DND-41 (cell line): ENCODE results near the gene RFNG.

Experiments used
- ATAC-seq: fragments of 200-7000 bp; cut with Tn5 transposase; 3 replicates; pipeline ENCODE4 v1.9.1; 2021; ENCODE audit warnings: low read depth; ENCODE audit not compliant: insufficient read depth
- DNase-seq: peaks from one replicate; pipeline ENCODE4 v3.0.0-alpha.2; 2020
- H2AFZ ChIP-seq: 2 replicates; pipeline ENCODE4 v1.6.0; 2012; ENCODE audit warnings: low read depth, low read length
- H3K27ac ChIP-seq: 2 replicates; pipeline ENCODE4 v1.5.1; 2012; ENCODE audit warnings: low read length, inconsistent platforms
- H3K27me3 ChIP-seq: fragments of 200-600 bp; sonication (generic); 2 replicates; pipeline ENCODE4 v1.6.0; 2012; ENCODE audit warnings: low read length, mild to moderate bottlenecking, inconsistent platforms; ENCODE audit not compliant: insufficient read depth, poor library complexity
- H3K36me3 ChIP-seq: 2 replicates; pipeline ENCODE4 v1.5.1; 2012; ENCODE audit warnings: low read length, inconsistent platforms; ENCODE audit not compliant: insufficient read depth
- H3K4me1 ChIP-seq: 2 replicates; pipeline ENCODE4 v1.5.1; 2012; ENCODE audit warnings: mild to moderate bottlenecking, low read length; ENCODE audit not compliant: insufficient read depth
- H3K4me2 ChIP-seq: 2 replicates; pipeline ENCODE4 v1.6.0; 2012; ENCODE audit warnings: mild to moderate bottlenecking, moderate library complexity, low read length, inconsistent platforms; ENCODE audit not compliant: insufficient read depth
- H3K4me3 ChIP-seq, 2 experiments: fragments of 200-600 bp in 1 of 2; shearing (Covaris generic) in 1 of 2; 2 replicates each; pipeline ENCODE4 v1.5.1; 2012 to 2016; ENCODE audit warnings: inconsistent platforms in 2 of 2, low read length in 2 of 2, mild to moderate bottlenecking in 2 of 2, low read depth in 1 of 2, moderate library complexity in 1 of 2
- H3K79me2 ChIP-seq: 2 replicates; pipeline ENCODE4 v1.6.0; 2012; ENCODE audit warnings: low read length, inconsistent platforms; ENCODE audit not compliant: insufficient read depth
- H3K9ac ChIP-seq: 2 replicates; pipeline ENCODE4 v1.6.0; 2012; ENCODE audit warnings: low read depth, mild to moderate bottlenecking, inconsistent platforms, low read length, moderate library complexity
- H3K9me3 ChIP-seq: 2 replicates; pipeline ENCODE4 v1.5.1; 2012; ENCODE audit warnings: low read length, moderate library complexity, mild to moderate bottlenecking, inconsistent platforms; ENCODE audit not compliant: insufficient read depth, severe bottlenecking
- H4K20me1 ChIP-seq: 2 replicates; pipeline ENCODE4 v1.6.0; 2012; ENCODE audit warnings: low read length; ENCODE audit not compliant: insufficient read depth
- CTCF ChIP-seq: IDR thresholded peaks from 2 replicates; pipeline ENCODE4 v1.5.1; 2012; ENCODE audit warnings: borderline replicate concordance, low read length, moderate library complexity, mild to moderate bottlenecking; ENCODE audit not compliant: poor library complexity, severe bottlenecking; ENCODE audit errors: extremely low read depth
- EZH2 ChIP-seq: IDR thresholded peaks from 3 replicates; pipeline ENCODE4 v1.6.1; 2012; ENCODE audit warnings: borderline replicate concordance, low read depth, mild to moderate bottlenecking, moderate library complexity, low read length, inconsistent platforms; ENCODE audit not compliant: severe bottlenecking

RFNG gene

GRCh38 chr17:82062984-82063368 lies 11.4 kb upstream of the RFNG start:
- H3K4me2 ChIP-seq = peak overlapping the region; percentile 100; the same call in 1 of the 2 replicates
- TF ChIP-seq CTCF (no peak), EZH2 (no peak)
- peaks cover 33% of the 10 kb centered on the region for H3K79me2 ChIP-seq
- H3K27me3 ChIP-seq = no peaks in the 10 kb centered on the region
- no peak for ATAC-seq
- H3K4me1 ChIP-seq = peaks cover 43% of the 10 kb centered on the region
- no peak overlapping the region for H3K9ac ChIP-seq
- DNase-seq = no peak
- no peak overlapping the region for H3K4me3 ChIP-seq
- peaks cover 68% of the 10 kb centered on the region for H3K36me3 ChIP-seq
- no peak overlapping the region for H2AFZ ChIP-seq
- H3K9me3 ChIP-seq = no peaks in the 10 kb centered on the region
- H3K27ac ChIP-seq = no peak overlapping the region; the same call in 1 of the 2 replicates
- H4K20me1 ChIP-seq = peaks cover 50% of the 10 kb centered on the region

GRCh38 chr17:82062076-82062983 lies 10.7 kb upstream of the RFNG start:
- H3K36me3 ChIP-seq = peaks cover 75% of the 10 kb centered on the region
- H3K4me3 ChIP-seq = no peak overlapping the region
- H3K79me2 ChIP-seq = peaks cover 33% of the 10 kb centered on the region
- DNase-seq (no peak), ATAC-seq (no peak)
- peak overlapping the region; percentile 100; the same call in 1 of the 2 replicates for H3K4me2 ChIP-seq
- H2AFZ ChIP-seq = no peak overlapping the region
- H3K9me3 ChIP-seq = no peaks in the 10 kb centered on the region
- H4K20me1 ChIP-seq = peaks cover 56% of the 10 kb centered on the region
- H3K27ac ChIP-seq = no peak overlapping the region
- H3K27me3 ChIP-seq = no peaks in the 10 kb centered on the region
- no peak overlapping the region for H3K9ac ChIP-seq
- TF ChIP-seq CTCF (no peak), EZH2 (no peak)
- H3K4me1 ChIP-seq = peaks cover 43% of the 10 kb centered on the region

- DNase-seq (no peak), ATAC-seq (no peak)
- Histone ChIP-seq H3K4me1 (peaks cover 36% of the 10 kb centered on the region), H4K20me1 (peaks cover 65% of the 10 kb centered on the region), H2AFZ (no peak overlapping the region), H3K9me3 (no peaks in the 10 kb centered on the region), H3K27ac (no peak overlapping the region), H3K4me2 (no peak overlapping the region), H3K27me3 (no peaks in the 10 kb centered on the region), H3K79me2 (peaks cover 30% of the 10 kb centered on the region), H3K36me3 (peaks cover 85% of the 10 kb centered on the region), H3K4me3 (no peak overlapping the region), H3K9ac (no peak overlapping the region)
- no peak for TF ChIP-seq EZH2
- TF ChIP-seq CTCF = no peak
Measured at GRCh38 chr17:82061047-82061925, 9.7 kb upstream of the RFNG start.
